Erythroblast (primary cell): ENCODE results near the gene MYLK.
A peak's percentile ranks its signal among the peaks of the same experiment; 100 is the strongest.
"Not testable (repeated sequence)": the region's sequence is repeated elsewhere in the genome, so short reads cannot be mapped to it uniquely, and the experiment has no call there.

ENCODE experiments used
- DNase-seq, 2 experiments: peaks; one replicate each; lab custom pipeline; 2025; lab: John Stamatoyannopoulos, UW
- GATA1 ChIP-seq: IDR thresholded peaks from 2 replicates; pipeline ENCODE4 v1.6.1; 2011; ENCODE audit warnings: low read depth, mild to moderate bottlenecking, control low read depth, low read length, moderate library complexity
- POLR2A ChIP-seq: IDR thresholded peaks from 2 replicates; pipeline ENCODE4 v1.6.1; 2011; ENCODE audit warnings: mild to moderate bottlenecking, low read length

Gene MYLK

DNA sequence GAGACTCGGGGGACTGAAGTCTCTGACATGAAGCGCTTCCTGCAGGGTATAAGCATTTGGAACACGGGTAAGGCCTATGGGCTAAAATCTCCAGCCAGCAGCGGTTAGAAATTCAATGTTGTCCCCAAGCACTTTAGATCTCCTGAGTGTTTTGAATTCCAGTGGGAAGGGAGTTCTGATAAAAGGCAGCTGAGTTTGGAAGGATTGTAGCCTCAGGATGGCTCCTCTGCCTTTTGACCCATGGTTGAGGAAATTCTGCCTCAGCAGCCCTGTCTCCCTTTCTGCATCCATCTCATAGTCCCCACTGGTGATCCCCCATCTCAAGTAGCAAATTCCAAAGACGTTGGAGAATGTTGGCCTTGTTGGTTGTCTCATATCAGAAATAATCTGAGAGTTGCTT is 275.1 kb downstream of the MYLK start:
- TF ChIP-seq POLR2A (no peak), GATA1 (no peak)
- no peak for DNase-seq

DNA sequence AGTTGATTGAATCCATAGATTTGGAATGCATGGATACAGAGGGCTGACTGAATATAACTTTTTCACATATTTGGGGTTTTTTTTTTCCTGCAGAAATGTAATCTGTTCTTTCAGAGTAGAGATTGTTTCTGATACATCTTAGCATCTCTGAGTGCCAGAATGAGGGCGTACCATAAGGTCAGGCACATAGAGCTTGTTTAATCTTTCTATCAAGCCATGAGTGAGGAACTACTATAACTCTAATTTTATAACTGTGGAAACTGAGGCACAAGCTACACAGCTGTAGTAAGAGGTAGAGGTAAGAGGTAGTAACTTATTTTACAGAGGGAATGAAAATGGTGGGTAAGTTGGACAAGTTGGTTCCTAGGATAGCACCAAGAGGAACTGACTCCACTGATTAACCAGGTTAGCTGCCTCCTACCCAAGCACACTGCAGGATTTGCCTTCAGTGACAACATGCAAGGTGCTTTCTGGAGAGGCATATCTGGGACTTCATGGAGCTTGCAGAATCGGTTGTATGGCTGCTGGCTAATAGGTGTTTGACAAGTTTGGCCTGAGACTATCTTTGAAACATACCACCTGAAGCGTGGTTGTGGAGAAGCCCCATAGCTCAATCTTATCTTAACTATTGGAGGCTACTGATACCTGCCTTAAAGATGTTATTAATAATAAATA is 275.7 kb downstream of the MYLK start:
- DNase-seq = peak in 1 of 2 experiments; percentile 5
- TF ChIP-seq POLR2A (no peak), GATA1 (no peak)

- no peak for TF ChIP-seq POLR2A
- no peak for TF ChIP-seq GATA1
- no peak for DNase-seq
Measured at GRCh38 chr3:123606527-123606926, 277.6 kb downstream of the MYLK start.

- TF ChIP-seq POLR2A = no peak
- no peak for TF ChIP-seq GATA1
- peak in 1 of 2 experiments; percentile 5 for DNase-seq
Measured at GRCh38 chr3:123605789-123606234, 278.3 kb downstream of the MYLK start.

- not testable (repeated sequence) for DNase-seq
Measured at GRCh38 chr3:123603153-123603552, 281.0 kb downstream of the MYLK start.

GRCh38 chr3:123602325-123602724 is 281.8 kb downstream of the MYLK start:
- peak; percentile 75 to 78 for DNase-seq
- TF ChIP-seq GATA1 = no peak
- no peak for TF ChIP-seq POLR2A

DNA sequence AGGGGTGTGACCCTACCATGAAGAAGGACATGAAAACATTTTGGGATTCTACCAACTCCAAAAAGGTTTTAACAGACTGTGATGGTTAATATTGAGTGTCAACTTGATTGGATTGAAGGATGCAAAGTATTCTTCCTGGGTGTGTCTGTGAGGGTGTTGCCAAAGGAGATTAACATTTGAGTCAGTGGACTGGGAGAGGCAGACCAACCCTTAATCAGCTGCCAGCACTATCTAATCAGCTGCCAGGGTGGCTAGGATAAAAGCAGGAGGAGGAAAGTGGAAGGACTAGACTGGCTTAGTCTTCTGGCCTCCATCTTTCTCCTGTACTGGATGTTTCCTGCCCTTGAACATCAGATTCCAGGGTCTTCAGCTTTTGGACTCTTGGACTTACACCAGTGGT is 283.3 kb downstream of the MYLK start:
- TF ChIP-seq POLR2A = peak; percentile 36
- DNase-seq = peak; percentile 70 to 90

DNA sequence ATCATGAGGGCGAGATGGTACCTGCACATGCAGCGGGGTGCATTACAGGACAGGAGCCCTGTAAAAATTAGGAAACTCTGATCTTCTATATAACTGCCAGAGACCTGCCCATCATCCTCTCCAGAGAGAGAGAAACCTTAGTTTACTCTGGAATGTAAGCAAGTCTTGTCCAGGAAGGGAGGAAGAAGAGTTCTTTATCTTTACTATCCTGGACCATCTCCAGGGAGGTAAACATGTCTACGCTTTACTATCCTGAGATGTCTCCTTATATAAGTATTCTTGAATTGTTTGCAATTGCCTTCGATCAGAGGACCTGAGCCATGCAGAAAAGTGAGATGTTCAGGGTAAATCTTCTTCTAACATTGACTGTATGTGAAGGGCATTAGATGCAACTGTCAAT is 286.6 kb downstream of the MYLK start:
- TF ChIP-seq POLR2A (no peak), GATA1 (no peak)
- no peak for DNase-seq

DNA sequence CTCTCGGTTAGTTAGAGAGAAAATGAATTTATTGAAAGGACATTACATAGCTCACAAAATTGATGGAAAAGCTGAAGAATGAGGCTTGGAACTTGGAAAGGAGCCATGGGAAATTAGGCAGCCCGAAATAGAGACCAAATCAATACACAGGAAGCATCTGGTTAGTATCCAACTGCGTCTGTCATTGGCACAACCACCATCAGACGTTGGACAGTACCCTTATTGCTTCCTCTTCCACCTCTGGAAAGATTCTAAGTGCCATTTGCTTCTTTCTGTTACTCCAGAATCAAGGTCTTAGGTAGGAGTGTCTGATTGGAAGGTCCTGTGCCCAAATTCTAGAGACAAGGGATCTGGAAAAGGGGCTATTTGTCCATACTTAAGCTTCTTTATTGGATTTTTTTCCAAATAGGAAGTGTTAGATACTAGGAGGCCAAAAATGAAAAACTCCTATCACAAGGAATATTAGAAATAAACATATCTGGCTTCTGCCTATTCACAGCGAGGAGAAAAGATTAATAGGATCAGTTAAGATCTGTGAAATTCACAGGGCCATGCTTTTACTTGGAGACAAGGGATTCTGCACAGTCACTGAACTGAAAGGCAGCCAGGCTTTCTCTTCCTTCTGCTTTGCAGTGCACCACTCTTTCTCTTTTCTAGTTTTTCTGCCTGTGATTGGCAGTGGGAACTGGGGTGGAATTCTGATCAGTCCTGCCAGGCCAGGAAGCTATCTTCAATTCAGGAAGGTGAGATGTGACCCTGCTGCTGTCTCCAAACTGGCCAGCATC is 288.5 kb downstream of the MYLK start:
- TF ChIP-seq POLR2A = no peak
- no peak for TF ChIP-seq GATA1
- peak; percentile 28 to 30 for DNase-seq

- no peak for TF ChIP-seq GATA1
- TF ChIP-seq POLR2A = no peak
- DNase-seq = no peak
Measured at GRCh38 chr3:123593381-123593780, 290.8 kb downstream of the MYLK start.

- DNase-seq = peak; percentile 13 to 46
- TF ChIP-seq POLR2A = no peak
Measured at GRCh38 chr3:123590685-123591450, 293.3 kb downstream of the MYLK start.

GRCh38 chr3:123587401-123587800 is 296.7 kb downstream of the MYLK start:
- TF ChIP-seq GATA1 (no peak), POLR2A (no peak)
- DNase-seq = peak in 1 of 2 experiments; percentile 31

DNA sequence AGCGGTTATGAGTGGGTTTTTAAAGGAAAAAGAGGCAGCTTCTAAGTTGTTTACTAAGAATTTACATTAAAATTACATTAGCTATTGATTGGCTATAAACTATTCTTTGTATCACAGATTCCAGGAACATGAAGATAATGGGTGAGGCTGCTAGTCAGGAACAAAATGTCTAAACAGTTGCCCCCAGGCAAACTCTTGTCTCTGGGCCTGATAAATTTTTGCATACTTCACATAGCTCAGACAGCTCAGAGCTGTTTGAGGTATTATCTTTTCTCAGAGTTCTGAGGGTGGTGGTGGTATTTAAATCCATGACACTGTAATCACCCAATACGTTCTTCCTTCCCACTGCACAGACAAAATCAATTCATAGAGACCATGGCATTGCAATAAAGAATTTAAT is 297.2 kb downstream of the MYLK start:
- TF ChIP-seq POLR2A (no peak), GATA1 (no peak)
- DNase-seq = peak; percentile 26 to 48

DNA sequence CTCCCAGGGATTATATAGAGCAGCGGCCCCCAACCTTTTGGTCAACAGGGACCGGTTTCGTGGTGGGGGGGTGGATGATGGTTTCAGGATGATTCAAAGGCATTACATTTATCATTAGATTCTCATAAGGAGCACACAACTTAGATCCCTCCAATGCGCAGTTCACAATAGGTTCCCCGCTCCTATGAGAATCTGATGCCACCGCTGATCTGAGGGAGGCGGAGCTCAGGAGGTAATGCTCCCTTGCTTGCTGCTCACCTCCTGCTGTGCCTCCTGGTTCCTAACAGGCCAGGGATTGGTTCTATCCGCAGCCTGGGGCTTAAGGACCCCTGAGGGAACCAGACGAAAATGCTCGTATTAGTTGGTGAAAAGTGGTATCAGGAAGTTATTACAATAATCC is 298.0 kb downstream of the MYLK start:
- TF ChIP-seq POLR2A (no peak), GATA1 (no peak)
- DNase-seq = peak; percentile 58 to 73
